HEK293 (cell line): Measurements from ENCODE around the gene ATP6V0A1.

Experiments
- BCL6B ChIP-seq: fragments of 450-650 bp; formaldehyde crosslinking; IDR thresholded peaks from 2 replicates; pipeline ENCODE4 v1.5.1; 2017; ENCODE audit warnings: missing biosample characterization, missing genetic modification characterization
- GLI2 ChIP-seq: fragments of 450-650 bp; formaldehyde crosslinking; IDR thresholded peaks from 2 replicates; pipeline ENCODE4; 2017; ENCODE audit warnings: missing biosample characterization, missing genetic modification characterization, low read depth, borderline replicate concordance
- GLIS1 ChIP-seq: fragments of 450-650 bp; formaldehyde crosslinking; IDR thresholded peaks from 2 replicates; pipeline ENCODE4 v1.5.1; 2016; ENCODE audit warnings: missing biosample characterization, missing genetic modification characterization
- GLIS2 ChIP-seq: fragments of 450-650 bp; formaldehyde crosslinking; IDR thresholded peaks from 2 replicates; pipeline ENCODE4 v1.5.1; 2016; ENCODE audit warnings: missing biosample characterization, missing genetic modification characterization
- HOXD13 ChIP-seq: sonication (generic); formaldehyde crosslinking; IDR thresholded peaks from 2 replicates; pipeline ENCODE4 v1.8.0; 2022; ENCODE audit warnings: missing genetic modification reagents, borderline replicate concordance
- IKZF3 ChIP-seq: fragments of 450-650 bp; IDR thresholded peaks from 2 replicates; pipeline ENCODE4 v1.5.0; 2018; ENCODE audit warnings: missing biosample characterization, mild to moderate bottlenecking, missing genetic modification characterization, moderate library complexity
- KLF17 ChIP-seq: fragments of 450-650 bp; formaldehyde crosslinking; IDR thresholded peaks from 2 replicates; pipeline ENCODE4 v1.5.1; 2016; ENCODE audit warnings: missing biosample characterization, missing genetic modification characterization
- SCRT2 ChIP-seq: fragments of 450-650 bp; formaldehyde crosslinking; IDR thresholded peaks from 2 replicates; pipeline ENCODE4 v1.5.1; 2016; ENCODE audit warnings: missing biosample characterization, missing genetic modification characterization
- SP2 ChIP-seq: fragments of 450-650 bp; formaldehyde crosslinking; IDR thresholded peaks from 2 replicates; pipeline ENCODE4 v1.5.1; 2016; ENCODE audit warnings: missing biosample characterization, missing genetic modification characterization
- SP3 ChIP-seq: fragments of 450-650 bp; formaldehyde crosslinking; IDR thresholded peaks from 2 replicates; pipeline ENCODE4 v1.5.1; 2016; ENCODE audit warnings: missing biosample characterization, missing genetic modification characterization
- TRIM28 ChIP-seq: IDR thresholded peaks from 2 replicates; pipeline ENCODE4 v1.6.1; 2011; ENCODE audit warnings: low read length, control low read depth, borderline replicate concordance
- YY2 ChIP-seq: fragments of 450-650 bp; formaldehyde crosslinking; IDR thresholded peaks from 2 replicates; pipeline ENCODE4 v1.5.1; 2016; ENCODE audit warnings: missing biosample characterization, missing genetic modification characterization
- ZBTB17 ChIP-seq: fragments of 450-650 bp; formaldehyde crosslinking; IDR thresholded peaks from 2 replicates; pipeline ENCODE4 v1.5.1; 2016; ENCODE audit warnings: missing biosample characterization, missing genetic modification characterization
- ZBTB48 ChIP-seq: fragments of 450-650 bp; formaldehyde crosslinking; IDR thresholded peaks from 2 replicates; pipeline ENCODE4 v1.5.1; 2016; ENCODE audit warnings: missing biosample characterization, missing genetic modification characterization
- ZBTB7A ChIP-seq: fragments of 450-650 bp; formaldehyde crosslinking; IDR thresholded peaks from 2 replicates; pipeline ENCODE4 v1.5.1; 2016; ENCODE audit warnings: low read depth, missing biosample characterization, missing genetic modification characterization
- ZNF112 ChIP-seq: fragments of 450-650 bp; formaldehyde crosslinking; IDR thresholded peaks from 2 replicates; pipeline ENCODE4 v1.5.0; 2017; ENCODE audit warnings: missing biosample characterization, missing genetic modification characterization
- ZNF155 ChIP-seq: fragments of 450-650 bp; formaldehyde crosslinking; IDR thresholded peaks from 2 replicates; pipeline ENCODE4 v1.5.1; 2016; ENCODE audit warnings: missing biosample characterization, missing genetic modification characterization
- ZNF169 ChIP-seq: fragments of 450-650 bp; formaldehyde crosslinking; IDR thresholded peaks from 2 replicates; pipeline ENCODE4 v1.5.1; 2016; ENCODE audit warnings: missing biosample characterization, missing genetic modification characterization
- ZNF248 ChIP-seq: fragments of 450-650 bp; formaldehyde crosslinking; IDR thresholded peaks from 2 replicates; pipeline ENCODE4 v1.5.1; 2017; ENCODE audit warnings: missing biosample characterization, missing genetic modification characterization
- ZNF335 ChIP-seq: fragments of 450-650 bp; formaldehyde crosslinking; conservative IDR thresholded peaks from 2 replicates; pipeline ENCODE4 v1.5.1; 2016; ENCODE audit warnings: missing biosample characterization, missing genetic modification characterization
- ZNF341 ChIP-seq: fragments of 450-650 bp; formaldehyde crosslinking; IDR thresholded peaks from 2 replicates; pipeline ENCODE4; 2016; ENCODE audit warnings: low read depth, missing biosample characterization, missing genetic modification characterization
- ZNF398 ChIP-seq: fragments of 450-650 bp; formaldehyde crosslinking; IDR thresholded peaks from 2 replicates; pipeline ENCODE4 v1.5.1; 2017; ENCODE audit warnings: missing biosample characterization, missing genetic modification characterization
- ZNF548 ChIP-seq: fragments of 450-650 bp; formaldehyde crosslinking; IDR thresholded peaks from 2 replicates; pipeline ENCODE4 v1.5.1; 2016; ENCODE audit warnings: missing biosample characterization, missing genetic modification characterization
- ZNF624 ChIP-seq: fragments of 450-650 bp; formaldehyde crosslinking; IDR thresholded peaks from 2 replicates; pipeline ENCODE4 v1.5.1; 2017; ENCODE audit warnings: missing biosample characterization, missing genetic modification characterization
- ZNF654 ChIP-seq: fragments of 450-650 bp; formaldehyde crosslinking; IDR thresholded peaks from 2 replicates; pipeline ENCODE4 v1.5.1; 2016; ENCODE audit warnings: low read depth, missing biosample characterization, missing genetic modification characterization
- ZNF768 ChIP-seq: fragments of 450-650 bp; formaldehyde crosslinking; IDR thresholded peaks from 2 replicates; pipeline ENCODE4 v1.5.1; 2018; ENCODE audit warnings: missing biosample characterization, mild to moderate bottlenecking, missing genetic modification characterization
- ZNF791 ChIP-seq: fragments of 450-650 bp; formaldehyde crosslinking; IDR thresholded peaks from 2 replicates; pipeline ENCODE4 v1.5.1; 2016; ENCODE audit warnings: missing biosample characterization, missing genetic modification characterization
- ZSCAN4 ChIP-seq: fragments of 450-650 bp; formaldehyde crosslinking; IDR thresholded peaks from 2 replicates; pipeline ENCODE4 v1.5.1; 2017; ENCODE audit warnings: missing biosample characterization, missing genetic modification characterization
- TF ChIP-seq, protein P1 (sequence below): fragments of 450-650 bp; formaldehyde crosslinking; IDR thresholded peaks from 2 replicates; pipeline ENCODE4 v1.5.1; 2016; ENCODE audit warnings: missing biosample characterization, missing genetic modification characterization, low read depth
- TF ChIP-seq, protein P2 (sequence below): fragments of 450-650 bp; formaldehyde crosslinking; IDR thresholded peaks from 2 replicates; pipeline ENCODE4 v1.5.1; 2016; ENCODE audit warnings: missing biosample characterization, missing genetic modification characterization
- TF ChIP-seq, protein P3 (sequence below): fragments of 450-650 bp; IDR thresholded peaks from 2 replicates; pipeline ENCODE4 v1.5.1; 2018; ENCODE audit warnings: missing biosample characterization, missing genetic modification characterization

The ATP6V0A1 gene

DNA sequence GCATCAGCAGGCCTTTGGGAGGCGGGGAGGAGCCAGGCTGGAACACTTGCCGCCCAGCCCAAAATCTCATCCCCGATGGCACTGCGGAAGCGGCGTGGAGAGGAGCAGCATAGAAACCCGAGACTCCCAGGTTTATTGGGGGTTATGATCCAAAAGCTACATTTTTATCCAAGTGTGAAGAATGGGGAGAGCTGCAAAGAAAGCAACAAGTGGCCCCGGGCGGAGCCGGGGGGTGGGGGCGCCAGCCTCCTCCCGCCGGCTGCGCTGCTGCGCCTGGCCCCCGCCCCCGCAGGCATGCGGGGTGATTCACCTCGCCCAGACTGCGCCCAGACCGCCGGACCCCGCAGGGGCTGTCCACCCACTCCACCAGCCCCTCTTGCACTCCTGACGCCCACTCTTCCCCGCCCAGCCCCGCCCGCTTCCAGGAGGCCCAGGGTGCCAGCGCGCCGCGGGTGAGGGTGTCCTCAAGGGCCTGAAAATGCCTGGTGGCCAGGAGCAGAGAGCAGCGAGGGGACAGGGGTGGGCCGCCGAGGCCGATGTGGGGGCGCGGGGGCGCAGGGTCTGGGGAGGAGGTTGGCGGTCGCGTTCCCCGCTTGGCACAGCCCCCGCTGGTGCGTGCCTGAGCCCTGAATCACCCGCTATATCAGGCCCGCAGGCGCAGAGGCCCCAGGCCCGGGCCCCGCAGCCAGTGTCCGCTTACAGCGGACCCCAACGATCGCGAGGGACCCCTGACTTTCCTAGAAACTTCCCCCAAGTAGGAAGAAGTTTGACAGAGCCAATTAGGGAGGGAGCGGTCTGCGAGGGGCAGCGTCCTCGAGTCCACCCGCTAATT, 37.0 kb upstream of the ATP6V0A1 start (continued):
- TF ChIP-seq ZNF398 (tag by site-specific recombination) (peak; percentile 74), YY2 (tag by site-specific recombination) (no peak), GLI2 (tag by site-specific recombination) (no peak), ZNF768 (tag by site-specific recombination) (no peak), GLIS2 (peak; percentile 63), ZNF548 (tag by site-specific recombination) (no peak), ZBTB48 (tag by site-specific recombination) (0 out of 2 replicates have a peak, but pooled peaks have one; percentile 21), ZBTB17 (no peak), ZSCAN4 (no peak), SP3 (tag by site-specific recombination) (peak; percentile 75), SCRT2 (peak; percentile 99), TRIM28 (no peak), ZNF341 (peak; percentile 82), ZNF335 (tag by site-specific recombination) (peak; percentile 93), HOXD13 (no peak), IKZF3 (tag by site-specific recombination) (no peak), ZNF248 (tag by site-specific recombination) (no peak), ZNF624 (no peak), BCL6B (tag by site-specific recombination) (no peak), ZNF112 (tag by site-specific recombination) (no peak), ZBTB7A (tag by site-specific recombination) (no peak), ZNF654 (tag by site-specific recombination) (no peak), SP2 (tag by site-specific recombination) (peak; percentile 54), ZNF155 (no peak), GLIS1 (peak; percentile 16; the same call in 1 of the 2 replicates), ZNF791 (tag by site-specific recombination) (no peak), ZNF169 (tag by site-specific recombination) (no peak), KLF17 (peak; percentile 43; the same call in 1 of the 2 replicates)
- TF ChIP-seq, protein P1, sequence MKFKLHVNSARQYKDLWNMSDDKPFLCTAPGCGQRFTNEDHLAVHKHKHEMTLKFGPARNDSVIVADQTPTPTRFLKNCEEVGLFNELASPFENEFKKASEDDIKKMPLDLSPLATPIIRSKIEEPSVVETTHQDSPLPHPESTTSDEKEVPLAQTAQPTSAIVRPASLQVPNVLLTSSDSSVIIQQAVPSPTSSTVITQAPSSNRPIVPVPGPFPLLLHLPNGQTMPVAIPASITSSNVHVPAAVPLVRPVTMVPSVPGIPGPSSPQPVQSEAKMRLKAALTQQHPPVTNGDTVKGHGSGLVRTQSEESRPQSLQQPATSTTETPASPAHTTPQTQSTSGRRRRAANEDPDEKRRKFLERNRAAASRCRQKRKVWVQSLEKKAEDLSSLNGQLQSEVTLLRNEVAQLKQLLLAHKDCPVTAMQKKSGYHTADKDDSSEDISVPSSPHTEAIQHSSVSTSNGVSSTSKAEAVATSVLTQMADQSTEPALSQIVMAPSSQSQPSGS, result no peak
- TF ChIP-seq, protein P2, sequence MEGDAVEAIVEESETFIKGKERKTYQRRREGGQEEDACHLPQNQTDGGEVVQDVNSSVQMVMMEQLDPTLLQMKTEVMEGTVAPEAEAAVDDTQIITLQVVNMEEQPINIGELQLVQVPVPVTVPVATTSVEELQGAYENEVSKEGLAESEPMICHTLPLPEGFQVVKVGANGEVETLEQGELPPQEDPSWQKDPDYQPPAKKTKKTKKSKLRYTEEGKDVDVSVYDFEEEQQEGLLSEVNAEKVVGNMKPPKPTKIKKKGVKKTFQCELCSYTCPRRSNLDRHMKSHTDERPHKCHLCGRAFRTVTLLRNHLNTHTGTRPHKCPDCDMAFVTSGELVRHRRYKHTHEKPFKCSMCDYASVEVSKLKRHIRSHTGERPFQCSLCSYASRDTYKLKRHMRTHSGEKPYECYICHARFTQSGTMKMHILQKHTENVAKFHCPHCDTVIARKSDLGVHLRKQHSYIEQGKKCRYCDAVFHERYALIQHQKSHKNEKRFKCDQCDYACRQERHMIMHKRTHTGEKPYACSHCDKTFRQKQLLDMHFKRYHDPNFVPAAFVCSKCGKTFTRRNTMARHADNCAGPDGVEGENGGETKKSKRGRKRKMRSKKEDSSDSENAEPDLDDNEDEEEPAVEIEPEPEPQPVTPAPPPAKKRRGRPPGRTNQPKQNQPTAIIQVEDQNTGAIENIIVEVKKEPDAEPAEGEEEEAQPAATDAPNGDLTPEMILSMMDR (tag by site-specific recombination), result no peak
- TF ChIP-seq, protein P3, sequence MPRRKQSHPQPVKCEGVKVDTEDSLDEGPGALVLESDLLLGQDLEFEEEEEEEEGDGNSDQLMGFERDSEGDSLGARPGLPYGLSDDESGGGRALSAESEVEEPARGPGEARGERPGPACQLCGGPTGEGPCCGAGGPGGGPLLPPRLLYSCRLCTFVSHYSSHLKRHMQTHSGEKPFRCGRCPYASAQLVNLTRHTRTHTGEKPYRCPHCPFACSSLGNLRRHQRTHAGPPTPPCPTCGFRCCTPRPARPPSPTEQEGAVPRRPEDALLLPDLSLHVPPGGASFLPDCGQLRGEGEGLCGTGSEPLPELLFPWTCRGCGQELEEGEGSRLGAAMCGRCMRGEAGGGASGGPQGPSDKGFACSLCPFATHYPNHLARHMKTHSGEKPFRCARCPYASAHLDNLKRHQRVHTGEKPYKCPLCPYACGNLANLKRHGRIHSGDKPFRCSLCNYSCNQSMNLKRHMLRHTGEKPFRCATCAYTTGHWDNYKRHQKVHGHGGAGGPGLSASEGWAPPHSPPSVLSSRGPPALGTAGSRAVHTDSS (tag by site-specific recombination), result no peak
